GM21367 (cell line): ENCODE results near the gene RNF213.

Experiments
- ATAC-seq: cut with Tn5 transposase; IDR thresholded peaks from one replicate; pipeline ENCODE4 v1.9.1; 2021; ENCODE audit not compliant: unreplicated experiment

The RNF213 gene

DNA sequence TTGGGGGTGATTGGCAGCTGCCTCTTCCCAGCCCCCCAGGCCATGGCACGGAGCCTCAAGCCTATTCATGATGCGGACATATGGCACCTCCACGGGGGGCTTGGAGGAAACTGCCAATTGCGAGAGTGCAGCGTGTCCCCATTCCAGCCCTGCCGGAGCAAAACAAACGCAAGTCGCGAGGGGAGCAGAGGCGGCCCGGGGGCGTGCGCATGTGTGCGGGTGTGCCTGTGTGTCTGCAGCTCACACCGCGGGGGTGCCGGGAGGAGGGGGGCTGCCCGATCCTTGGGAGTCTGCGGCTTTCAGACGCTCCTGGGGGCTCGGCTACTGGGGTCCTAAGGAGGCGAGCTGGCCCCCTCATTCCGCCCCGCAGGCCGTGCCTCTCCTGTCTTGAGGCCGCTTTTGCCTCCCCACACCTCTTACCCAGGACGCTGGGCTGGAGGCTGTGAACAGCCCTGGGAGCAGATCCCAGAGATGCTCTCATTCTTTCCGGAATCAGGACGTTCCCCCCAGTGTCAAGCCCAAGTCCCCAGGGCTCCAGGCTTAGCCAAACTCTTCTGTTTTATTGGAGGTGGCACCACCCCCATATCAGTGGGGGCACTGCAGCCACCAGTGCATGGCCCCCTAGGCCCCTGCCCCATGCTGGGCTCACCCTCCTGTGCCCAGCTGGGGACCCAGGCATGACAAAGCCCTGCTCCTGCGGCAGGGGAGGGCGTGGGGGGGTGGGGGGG lies 183.4 kb downstream of the RNF213 start:
- no peak for ATAC-seq

DNA sequence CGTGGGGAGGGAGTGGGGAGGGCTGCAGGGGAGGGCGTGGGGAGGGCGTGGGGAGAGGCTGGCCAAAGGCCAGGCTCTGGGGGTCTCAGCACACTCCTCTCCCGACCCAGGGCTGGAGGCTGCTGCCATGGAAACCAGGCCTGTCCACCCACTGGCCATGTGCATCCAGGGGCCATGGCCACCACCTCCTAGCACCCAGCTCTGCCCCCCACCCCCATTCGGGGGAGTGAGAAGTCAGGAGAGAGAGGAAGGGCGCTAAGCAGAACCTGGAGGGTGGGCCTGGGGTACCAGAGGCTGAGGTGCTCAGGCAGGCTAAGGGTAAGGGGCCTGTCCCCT lies 184.0 kb downstream of the RNF213 start:
- no peak for ATAC-seq

DNA sequence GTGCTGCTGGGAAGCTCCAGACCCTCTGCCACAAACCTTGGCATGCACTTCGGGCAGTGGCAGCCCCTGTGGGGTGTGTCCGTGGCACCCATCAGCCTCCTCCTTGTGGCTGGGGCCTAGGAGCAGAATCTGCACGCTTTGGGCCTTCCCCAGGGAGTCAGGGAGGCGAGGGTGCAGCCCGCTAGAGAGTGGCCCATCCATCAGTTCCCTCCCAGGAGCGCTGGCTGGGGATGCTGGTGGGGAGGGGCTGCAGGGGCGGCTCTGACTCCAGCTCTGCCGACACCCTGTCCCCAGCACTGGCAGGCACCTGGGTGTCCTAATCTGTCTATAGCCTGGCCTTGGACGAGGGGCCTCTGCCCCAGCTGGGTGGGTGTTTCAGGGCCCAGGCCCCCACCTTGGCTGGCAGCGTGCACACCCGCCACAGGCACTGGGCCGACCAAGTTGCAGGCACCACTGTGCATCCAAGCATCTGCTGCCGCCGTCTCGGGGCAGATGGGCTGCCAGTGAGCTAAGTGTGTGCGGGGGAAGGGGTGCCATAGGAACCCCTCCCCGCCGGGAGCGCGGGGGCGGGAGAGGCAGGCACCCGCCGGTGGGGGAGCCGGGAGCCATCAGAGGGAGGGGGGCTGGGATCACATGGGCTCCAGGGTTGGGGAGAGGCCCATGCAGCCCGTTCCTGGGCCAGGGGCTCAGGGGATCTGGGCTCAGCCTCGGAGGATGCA lies 184.5 kb downstream of the RNF213 start:
- ATAC-seq: no peak

DNA sequence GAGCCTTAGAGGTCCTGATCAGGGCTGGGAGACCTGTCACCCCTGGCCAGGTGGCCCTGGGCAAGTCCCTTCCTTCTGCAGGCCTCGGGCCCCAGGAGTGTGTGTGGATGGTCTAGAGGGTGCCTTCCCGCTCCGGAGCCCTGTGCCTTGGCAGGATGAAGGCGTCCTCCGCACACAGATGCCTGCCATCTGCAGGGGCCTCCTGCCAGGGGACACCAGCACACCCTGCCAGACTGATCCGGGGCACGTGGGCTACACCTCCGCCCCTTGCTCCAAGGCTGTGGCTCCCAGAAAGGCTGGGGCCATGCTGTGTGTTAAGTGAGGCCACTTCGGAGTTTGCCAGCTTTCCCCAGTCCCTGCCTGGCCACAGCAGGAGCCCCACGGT lies 185.1 kb downstream of the RNF213 start:
- no peak for ATAC-seq

DNA sequence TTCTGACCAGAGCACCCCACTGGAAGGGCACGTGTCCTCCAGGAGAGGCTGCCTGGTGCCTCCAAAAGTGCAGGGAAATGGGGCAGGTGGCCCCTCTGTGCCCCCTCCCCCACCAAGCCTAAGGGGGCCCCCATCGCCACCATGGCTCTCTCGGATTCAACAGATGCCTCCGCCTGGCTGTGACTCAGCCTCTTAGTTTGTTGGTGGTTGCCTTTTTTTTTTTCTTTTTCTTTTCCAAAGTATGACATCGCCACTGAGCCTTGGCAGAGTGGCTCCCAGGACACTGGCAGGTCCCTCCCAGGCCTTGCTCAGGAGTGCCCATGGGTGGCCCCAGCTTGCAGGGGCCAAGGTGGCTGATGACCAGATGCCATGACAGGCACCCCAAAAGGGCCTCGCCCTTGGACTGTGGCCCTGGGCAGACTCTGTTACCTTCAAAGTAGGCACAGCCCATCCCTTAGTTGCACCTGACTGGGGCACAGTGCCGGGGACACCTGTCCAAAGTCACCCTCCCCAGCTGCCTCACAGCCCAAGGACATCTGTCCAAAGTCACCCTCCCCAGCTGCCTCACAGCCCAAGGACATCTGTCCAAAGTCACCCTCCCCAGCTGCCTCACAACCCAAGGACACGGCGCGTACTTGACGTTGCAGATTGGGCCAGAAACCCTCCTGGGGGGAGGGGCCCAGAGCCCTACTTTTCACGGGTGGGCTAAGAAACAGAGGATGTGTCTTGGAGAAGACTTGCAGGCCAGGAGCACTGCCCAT lies 186.2 kb downstream of the RNF213 start:
- no peak for ATAC-seq

DNA sequence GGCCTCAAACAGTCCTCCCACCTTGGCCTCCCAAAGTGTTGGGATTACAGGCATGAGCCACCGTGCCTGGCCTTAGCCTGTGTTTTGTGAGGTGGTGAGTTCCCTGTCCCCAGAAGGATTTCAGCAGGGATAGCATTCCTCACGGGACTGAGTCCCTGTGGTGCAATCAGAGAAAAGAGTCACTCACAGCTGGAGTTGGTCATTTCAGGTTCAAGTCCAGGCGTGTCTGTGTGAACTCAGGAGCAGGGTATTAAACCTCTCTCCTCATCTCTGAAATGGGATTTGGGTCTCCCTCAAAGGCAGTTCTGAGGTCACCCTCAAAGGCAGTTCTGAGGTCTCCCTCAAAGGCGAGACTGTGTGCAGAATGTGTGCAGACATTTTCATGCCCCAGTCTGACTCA lies 187.1 kb downstream of the RNF213 start:
- no peak for ATAC-seq
